GM12878 (cell line): ENCODE measurements around the gene TAF3.

Experiments
- BMI1 ChIP-seq: fragments of 450-650 bp; IDR thresholded peaks from 2 replicates; pipeline ENCODE4 v1.6.1; 2016; ENCODE audit warnings: mild to moderate bottlenecking, moderate library complexity, borderline replicate concordance
- EGR1 ChIP-seq, 2 experiments: IDR thresholded peaks; 1 replicate in 1 of 2; 2 replicates in 1 of 2; pipeline ENCODE4 v1.6.1; 2011 to 2012; ENCODE audit warnings: low read depth in 2 of 2, low read length in 2 of 2, borderline replicate concordance in 1 of 2, mild to moderate bottlenecking in 1 of 2, moderate library complexity in 1 of 2
- KDM1A ChIP-seq: fragments of 200-600 bp; sonication (generic); IDR thresholded peaks from 2 replicates; pipeline ENCODE4 v1.6.1; 2016; ENCODE audit warnings: borderline replicate concordance
- KLF5 ChIP-seq: fragments of 450-650 bp; IDR thresholded peaks from 2 replicates; pipeline ENCODE4 v1.6.1; 2014; ENCODE audit warnings: mild to moderate bottlenecking; ENCODE audit not compliant: partially characterized antibody
- MXI1 ChIP-seq: fragments of 150-350 bp; IDR thresholded peaks from 2 replicates; pipeline ENCODE4 v1.6.1; 2011; ENCODE audit warnings: low read depth, mild to moderate bottlenecking, inconsistent platforms, low read length, improper control_type of control experiment
- MYC ChIP-seq: IDR thresholded peaks from 2 replicates; pipeline ENCODE4 v1.6.1; 2011; ENCODE audit warnings: mild to moderate bottlenecking, low read length, moderate library complexity, inconsistent platforms; ENCODE audit not compliant: insufficient read depth, insufficient replicate concordance, insufficient read length, severe bottlenecking
- POLR2A ChIP-seq: IDR thresholded peaks from 2 replicates; pipeline ENCODE4 v1.6.1; 2011; ENCODE audit warnings: low read depth, mild to moderate bottlenecking, low read length
- ZBED1 ChIP-seq: IDR thresholded peaks from 2 replicates; pipeline ENCODE4 v1.6.1; 2016; ENCODE audit warnings: borderline replicate concordance
- ZNF274 ChIP-seq: IDR thresholded peaks from one replicate; pipeline ENCODE4 v1.8.0; 2011; ENCODE audit not compliant: insufficient read length, insufficient read depth
- TF ChIP-seq, protein P1 (sequence below): fragments of 450-650 bp; IDR thresholded peaks from 2 replicates; pipeline ENCODE4 v1.6.1; 2017; ENCODE audit warnings: mild to moderate bottlenecking, moderate library complexity
- TF ChIP-seq, protein P2 (sequence below), 3 experiments: IDR thresholded peaks in 2 of 3; conservative IDR thresholded peaks in 1 of 3; 2 replicates each; pipeline ENCODE4 v1.5.1; 2011; ENCODE audit warnings: low read depth in 3 of 3, low read length in 3 of 3, mild to moderate bottlenecking in 3 of 3, control low read depth in 2 of 3, moderate library complexity in 2 of 3, inconsistent platforms in 1 of 3, mixed read lengths in 1 of 3; ENCODE audit not compliant: control insufficient read depth in 2 of 3, insufficient read depth in 1 of 3; ENCODE audit errors: extremely low read depth in 1 of 3
- TF ChIP-seq, protein P3 (sequence below): IDR thresholded peaks from 2 replicates; pipeline ENCODE4 v1.6.1; 2011; ENCODE audit warnings: mild to moderate bottlenecking, low read depth, low read length, moderate library complexity; ENCODE audit not compliant: insufficient replicate concordance
- TF ChIP-seq, protein P4 (sequence below): IDR thresholded peaks from 2 replicates; pipeline ENCODE4 v1.6.1; 2012; ENCODE audit warnings: improper control_type of control experiment, low read depth, low read length; ENCODE audit not compliant: insufficient replicate concordance

DNA sequence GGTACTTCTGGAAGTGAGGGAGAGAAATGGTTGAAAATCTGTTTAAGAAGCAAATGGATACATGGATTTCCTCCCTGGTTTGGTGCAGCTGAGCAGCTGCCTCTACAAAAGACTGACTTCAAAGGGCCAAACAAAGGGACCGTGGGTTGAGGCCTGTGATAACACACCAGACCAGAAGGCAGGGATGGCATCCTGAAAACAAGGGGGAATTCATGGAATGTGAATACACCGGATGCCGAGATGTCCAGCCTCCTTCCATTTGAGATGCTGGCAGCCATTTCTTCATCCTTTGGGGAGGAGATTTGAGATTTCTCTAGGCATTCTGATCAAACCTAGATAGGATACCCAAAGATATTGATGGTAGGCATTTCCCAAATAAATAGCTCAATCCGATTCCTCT is 36.9 kb downstream of the TAF3 start:
- TF ChIP-seq, protein P1, sequence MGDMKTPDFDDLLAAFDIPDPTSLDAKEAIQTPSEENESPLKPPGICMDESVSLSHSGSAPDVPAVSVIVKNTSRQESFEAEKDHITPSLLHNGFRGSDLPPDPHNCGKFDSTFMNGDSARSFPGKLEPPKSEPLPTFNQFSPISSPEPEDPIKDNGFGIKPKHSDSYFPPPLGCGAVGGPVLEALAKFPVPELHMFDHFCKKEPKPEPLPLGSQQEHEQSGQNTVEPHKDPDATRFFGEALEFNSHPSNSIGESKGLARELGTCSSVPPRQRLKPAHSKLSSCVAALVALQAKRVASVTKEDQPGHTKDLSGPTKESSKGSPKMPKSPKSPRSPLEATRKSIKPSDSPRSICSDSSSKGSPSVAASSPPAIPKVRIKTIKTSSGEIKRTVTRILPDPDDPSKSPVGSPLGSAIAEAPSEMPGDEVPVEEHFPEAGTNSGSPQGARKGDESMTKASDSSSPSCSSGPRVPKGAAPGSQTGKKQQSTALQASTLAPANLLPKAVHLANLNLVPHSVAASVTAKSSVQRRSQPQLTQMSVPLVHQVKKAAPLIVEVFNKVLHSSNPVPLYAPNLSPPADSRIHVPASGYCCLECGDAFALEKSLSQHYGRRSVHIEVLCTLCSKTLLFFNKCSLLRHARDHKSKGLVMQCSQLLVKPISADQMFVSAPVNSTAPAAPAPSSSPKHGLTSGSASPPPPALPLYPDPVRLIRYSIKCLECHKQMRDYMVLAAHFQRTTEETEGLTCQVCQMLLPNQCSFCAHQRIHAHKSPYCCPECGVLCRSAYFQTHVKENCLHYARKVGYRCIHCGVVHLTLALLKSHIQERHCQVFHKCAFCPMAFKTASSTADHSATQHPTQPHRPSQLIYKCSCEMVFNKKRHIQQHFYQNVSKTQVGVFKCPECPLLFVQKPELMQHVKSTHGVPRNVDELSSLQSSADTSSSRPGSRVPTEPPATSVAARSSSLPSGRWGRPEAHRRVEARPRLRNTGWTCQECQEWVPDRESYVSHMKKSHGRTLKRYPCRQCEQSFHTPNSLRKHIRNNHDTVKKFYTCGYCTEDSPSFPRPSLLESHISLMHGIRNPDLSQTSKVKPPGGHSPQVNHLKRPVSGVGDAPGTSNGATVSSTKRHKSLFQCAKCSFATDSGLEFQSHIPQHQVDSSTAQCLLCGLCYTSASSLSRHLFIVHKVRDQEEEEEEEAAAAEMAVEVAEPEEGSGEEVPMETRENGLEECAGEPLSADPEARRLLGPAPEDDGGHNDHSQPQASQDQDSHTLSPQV: no peak
- TF ChIP-seq, protein P2, sequence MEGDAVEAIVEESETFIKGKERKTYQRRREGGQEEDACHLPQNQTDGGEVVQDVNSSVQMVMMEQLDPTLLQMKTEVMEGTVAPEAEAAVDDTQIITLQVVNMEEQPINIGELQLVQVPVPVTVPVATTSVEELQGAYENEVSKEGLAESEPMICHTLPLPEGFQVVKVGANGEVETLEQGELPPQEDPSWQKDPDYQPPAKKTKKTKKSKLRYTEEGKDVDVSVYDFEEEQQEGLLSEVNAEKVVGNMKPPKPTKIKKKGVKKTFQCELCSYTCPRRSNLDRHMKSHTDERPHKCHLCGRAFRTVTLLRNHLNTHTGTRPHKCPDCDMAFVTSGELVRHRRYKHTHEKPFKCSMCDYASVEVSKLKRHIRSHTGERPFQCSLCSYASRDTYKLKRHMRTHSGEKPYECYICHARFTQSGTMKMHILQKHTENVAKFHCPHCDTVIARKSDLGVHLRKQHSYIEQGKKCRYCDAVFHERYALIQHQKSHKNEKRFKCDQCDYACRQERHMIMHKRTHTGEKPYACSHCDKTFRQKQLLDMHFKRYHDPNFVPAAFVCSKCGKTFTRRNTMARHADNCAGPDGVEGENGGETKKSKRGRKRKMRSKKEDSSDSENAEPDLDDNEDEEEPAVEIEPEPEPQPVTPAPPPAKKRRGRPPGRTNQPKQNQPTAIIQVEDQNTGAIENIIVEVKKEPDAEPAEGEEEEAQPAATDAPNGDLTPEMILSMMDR (IDR thresholded peaks at IDR 0.05 in 2 of 3, conservative IDR thresholded peaks at IDR 0.05 in 1 of 3; ENCODE audit: control insufficient read depth in 2 of 3, extremely low read depth in 1 of 3, insufficient read depth in 1 of 3, low read depth in 3 of 3, low read length in 3 of 3): no peak
- TF ChIP-seq KDM1A (no peak), ZNF274 (no peak), BMI1 (no peak), ZBED1 (no peak), MXI1 (no peak), KLF5 (no peak), POLR2A (no peak), EGR1 (IDR thresholded peaks at IDR 0.05; ENCODE audit: borderline replicate concordance in 1 of 2, low read depth in 2 of 2, low read length in 2 of 2) (no peak), MYC (no peak)
- TF ChIP-seq, protein P3, sequence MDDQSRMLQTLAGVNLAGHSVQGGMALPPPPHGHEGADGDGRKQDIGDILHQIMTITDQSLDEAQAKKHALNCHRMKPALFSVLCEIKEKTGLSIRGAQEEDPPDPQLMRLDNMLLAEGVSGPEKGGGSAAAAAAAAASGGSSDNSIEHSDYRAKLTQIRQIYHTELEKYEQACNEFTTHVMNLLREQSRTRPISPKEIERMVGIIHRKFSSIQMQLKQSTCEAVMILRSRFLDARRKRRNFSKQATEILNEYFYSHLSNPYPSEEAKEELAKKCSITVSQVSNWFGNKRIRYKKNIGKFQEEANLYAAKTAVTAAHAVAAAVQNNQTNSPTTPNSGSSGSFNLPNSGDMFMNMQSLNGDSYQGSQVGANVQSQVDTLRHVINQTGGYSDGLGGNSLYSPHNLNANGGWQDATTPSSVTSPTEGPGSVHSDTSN: no peak
- TF ChIP-seq, protein P4, sequence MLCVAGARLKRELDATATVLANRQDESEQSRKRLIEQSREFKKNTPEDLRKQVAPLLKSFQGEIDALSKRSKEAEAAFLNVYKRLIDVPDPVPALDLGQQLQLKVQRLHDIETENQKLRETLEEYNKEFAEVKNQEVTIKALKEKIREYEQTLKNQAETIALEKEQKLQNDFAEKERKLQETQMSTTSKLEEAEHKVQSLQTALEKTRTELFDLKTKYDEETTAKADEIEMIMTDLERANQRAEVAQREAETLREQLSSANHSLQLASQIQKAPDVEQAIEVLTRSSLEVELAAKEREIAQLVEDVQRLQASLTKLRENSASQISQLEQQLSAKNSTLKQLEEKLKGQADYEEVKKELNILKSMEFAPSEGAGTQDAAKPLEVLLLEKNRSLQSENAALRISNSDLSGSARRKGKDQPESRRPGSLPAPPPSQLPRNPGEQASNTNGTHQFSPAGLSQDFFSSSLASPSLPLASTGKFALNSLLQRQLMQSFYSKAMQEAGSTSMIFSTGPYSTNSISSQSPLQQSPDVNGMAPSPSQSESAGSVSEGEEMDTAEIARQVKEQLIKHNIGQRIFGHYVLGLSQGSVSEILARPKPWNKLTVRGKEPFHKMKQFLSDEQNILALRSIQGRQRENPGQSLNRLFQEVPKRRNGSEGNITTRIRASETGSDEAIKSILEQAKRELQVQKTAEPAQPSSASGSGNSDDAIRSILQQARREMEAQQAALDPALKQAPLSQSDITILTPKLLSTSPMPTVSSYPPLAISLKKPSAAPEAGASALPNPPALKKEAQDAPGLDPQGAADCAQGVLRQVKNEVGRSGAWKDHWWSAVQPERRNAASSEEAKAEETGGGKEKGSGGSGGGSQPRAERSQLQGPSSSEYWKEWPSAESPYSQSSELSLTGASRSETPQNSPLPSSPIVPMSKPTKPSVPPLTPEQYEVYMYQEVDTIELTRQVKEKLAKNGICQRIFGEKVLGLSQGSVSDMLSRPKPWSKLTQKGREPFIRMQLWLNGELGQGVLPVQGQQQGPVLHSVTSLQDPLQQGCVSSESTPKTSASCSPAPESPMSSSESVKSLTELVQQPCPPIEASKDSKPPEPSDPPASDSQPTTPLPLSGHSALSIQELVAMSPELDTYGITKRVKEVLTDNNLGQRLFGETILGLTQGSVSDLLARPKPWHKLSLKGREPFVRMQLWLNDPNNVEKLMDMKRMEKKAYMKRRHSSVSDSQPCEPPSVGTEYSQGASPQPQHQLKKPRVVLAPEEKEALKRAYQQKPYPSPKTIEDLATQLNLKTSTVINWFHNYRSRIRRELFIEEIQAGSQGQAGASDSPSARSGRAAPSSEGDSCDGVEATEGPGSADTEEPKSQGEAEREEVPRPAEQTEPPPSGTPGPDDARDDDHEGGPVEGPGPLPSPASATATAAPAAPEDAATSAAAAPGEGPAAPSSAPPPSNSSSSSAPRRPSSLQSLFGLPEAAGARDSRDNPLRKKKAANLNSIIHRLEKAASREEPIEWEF: no peak
